ENCODE results near the gene PDRG1. TPM values are rescaled to one million over a fixed set of nuclear protein-coding genes. Genes with fewer than 3 reads are reported as not detected.

The PDRG1 gene
- total RNA-seq, 1 donor from 2014 or later, result 20.6 TPM

DNA sequence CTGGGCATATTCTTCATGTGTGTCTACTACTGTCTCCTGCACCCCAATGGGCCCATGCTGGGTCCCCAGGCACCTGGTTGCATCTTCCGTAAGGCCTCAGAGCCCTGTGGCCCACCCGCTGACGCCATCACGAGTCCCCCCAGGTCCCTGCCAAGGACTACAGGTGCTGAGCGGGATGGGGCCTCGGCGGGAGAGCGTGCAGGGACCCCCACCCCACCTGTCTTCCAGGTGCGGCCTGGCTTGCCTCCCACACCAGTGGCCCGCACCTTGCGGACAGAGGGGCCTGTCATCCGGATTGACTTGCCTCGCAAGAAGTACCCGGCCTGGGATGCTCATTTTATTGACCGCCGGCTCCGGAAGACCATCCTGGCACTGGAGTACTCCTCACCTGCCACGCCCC, 45.1 kb upstream of the PDRG1 start:
- Mint-ChIP-seq H3K4me1 (ENCODE audit: low read depth, unreplicated experiment) (no peaks in the 10 kb centered on the region), H3K36me3 (ENCODE audit: low read depth, unreplicated experiment) (peaks cover 6% of the 10 kb centered on the region), H3K9me3 (ENCODE audit: unreplicated experiment) (no peaks in the 10 kb centered on the region), H3K27me3 (ENCODE audit: low read depth, unreplicated experiment) (peaks cover 76% of the 10 kb centered on the region), H3K4me3 (ENCODE audit: unreplicated experiment) (no peak overlapping the region), H3K27ac (ENCODE audit: unreplicated experiment) (no peak overlapping the region)
- no peaks in the 10 kb centered on the region for H3K36me3 ChIP-seq (ENCODE audit: insufficient read depth, low read length)
- H3K4me3 ChIP-seq (ENCODE audit: insufficient read depth, low read depth, low read length), result no peak overlapping the region
- no peak for TF ChIP-seq CTCF (IDR thresholded peaks at IDR 0.05; ENCODE audit: insufficient read depth, low read depth, low read length)
- TF ChIP-seq EZH2 (IDR thresholded peaks at IDR 0.05; ENCODE audit: insufficient read depth, low read length), result no peak
- H3K27ac ChIP-seq (ENCODE audit: low read depth, low read length), result no peak overlapping the region
- DNase-seq (ENCODE audit: low read depth), result no peak
- H4K20me1 ChIP-seq (ENCODE audit: insufficient read depth, low read length), result no peaks in the 10 kb centered on the region
- H3K4me1 ChIP-seq (ENCODE audit: insufficient read depth, low read length), result no peaks in the 10 kb centered on the region
- no peaks in the 10 kb centered on the region for H3K9me3 ChIP-seq (ENCODE audit: insufficient read depth, low read depth, low read length)
- H3K79me2 ChIP-seq (ENCODE audit: insufficient read depth, low read length), result no peaks in the 10 kb centered on the region
- H3K4me2 ChIP-seq (ENCODE audit: low read length), result no peak overlapping the region
- H2AFZ ChIP-seq (ENCODE audit: low read depth, low read length), result no peak overlapping the region
- H3K9ac ChIP-seq (ENCODE audit: low read length), result no peak overlapping the region
- FAIRE-seq, result no peak
- peaks cover 36% of the 10 kb centered on the region for H3K27me3 ChIP-seq (ENCODE audit: insufficient read depth, low read length)

DNA sequence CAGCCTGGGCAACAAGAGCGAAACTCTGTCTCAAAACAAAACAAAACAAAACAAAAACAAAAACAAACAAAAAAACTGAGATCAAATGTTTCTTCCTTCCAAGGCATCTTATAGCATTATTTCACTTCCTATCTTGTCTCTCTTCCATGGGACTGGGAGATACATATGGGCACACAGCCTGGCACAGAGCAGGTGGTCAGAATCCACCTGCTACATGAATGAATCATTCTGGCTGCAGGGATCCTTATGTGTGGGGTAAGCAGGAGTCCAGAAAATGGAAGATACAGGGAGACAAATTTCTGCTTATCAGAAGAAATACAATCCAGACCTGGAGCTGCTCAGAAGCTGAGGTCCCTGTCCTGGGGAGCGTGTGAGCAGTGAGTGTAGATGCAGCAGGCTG, 40.2 kb upstream of the PDRG1 start:
- H3K4me1 Mint-ChIP-seq (ENCODE audit: low read depth, unreplicated experiment), result peaks cover 2% of the 10 kb centered on the region

DNA sequence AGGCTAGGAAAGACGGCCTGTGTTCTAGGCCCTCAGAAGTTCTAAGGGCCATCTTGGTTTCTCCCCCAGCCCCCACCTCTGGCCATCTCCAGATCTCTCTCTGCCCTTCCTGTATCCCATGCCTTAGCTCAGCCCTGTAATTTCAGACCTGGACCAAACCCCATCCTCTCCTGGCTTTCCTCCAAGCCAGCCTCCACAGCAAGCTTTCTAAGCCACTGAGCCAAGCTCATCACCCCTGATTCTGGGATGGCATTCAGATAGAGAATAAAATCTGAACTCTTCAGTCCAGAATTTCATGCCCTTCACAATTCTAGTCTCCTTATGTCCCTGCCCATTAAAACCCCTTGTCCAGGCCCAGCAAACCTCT, 39.5 kb upstream of the PDRG1 start:
- H3K9me3 ChIP-seq (ENCODE audit: insufficient read depth, low read depth, low read length), result no peaks in the 10 kb centered on the region
- H3K79me2 ChIP-seq (ENCODE audit: insufficient read depth, low read length), result no peaks in the 10 kb centered on the region
- Mint-ChIP-seq H3K4me3 (ENCODE audit: unreplicated experiment) (no peak overlapping the region), H3K36me3 (ENCODE audit: low read depth, unreplicated experiment) (peaks cover 2% of the 10 kb centered on the region), H3K27me3 (ENCODE audit: low read depth, unreplicated experiment) (peaks cover 49% of the 10 kb centered on the region), H3K9me3 (ENCODE audit: unreplicated experiment) (no peaks in the 10 kb centered on the region), H3K27ac (ENCODE audit: unreplicated experiment) (no peak overlapping the region), H3K4me1 (ENCODE audit: low read depth, unreplicated experiment) (peaks cover 2% of the 10 kb centered on the region)
- H3K27me3 ChIP-seq (ENCODE audit: insufficient read depth, low read length), result peaks cover 32% of the 10 kb centered on the region
- H3K4me1 ChIP-seq (ENCODE audit: insufficient read depth, low read length), result no peaks in the 10 kb centered on the region
- no peak for FAIRE-seq
- no peak for TF ChIP-seq CTCF (IDR thresholded peaks at IDR 0.05; ENCODE audit: insufficient read depth, low read depth, low read length)
- no peak for TF ChIP-seq EZH2 (IDR thresholded peaks at IDR 0.05; ENCODE audit: insufficient read depth, low read length)
- no peak overlapping the region for H3K4me2 ChIP-seq (ENCODE audit: low read length)
- no peak overlapping the region for H3K27ac ChIP-seq (ENCODE audit: low read depth, low read length)
- H2AFZ ChIP-seq (ENCODE audit: low read depth, low read length), result no peak overlapping the region
- DNase-seq (ENCODE audit: low read depth), result no peak
- no peak overlapping the region for H3K4me3 ChIP-seq (ENCODE audit: insufficient read depth, low read depth, low read length)
- no peak overlapping the region for H3K9ac ChIP-seq (ENCODE audit: low read length)
- no peaks in the 10 kb centered on the region for H4K20me1 ChIP-seq (ENCODE audit: insufficient read depth, low read length)
- no peaks in the 10 kb centered on the region for H3K36me3 ChIP-seq (ENCODE audit: insufficient read depth, low read length)

More for the DNA sequence above, 40.2 kb upstream of the PDRG1 start:
- no peak overlapping the region for H3K27ac Mint-ChIP-seq (ENCODE audit: unreplicated experiment)
- Histone ChIP-seq H2AFZ (ENCODE audit: low read depth, low read length) (no peak overlapping the region), H3K27ac (ENCODE audit: low read depth, low read length) (no peak overlapping the region), H3K36me3 (ENCODE audit: insufficient read depth, low read length) (no peaks in the 10 kb centered on the region), H3K9me3 (ENCODE audit: insufficient read depth, low read depth, low read length) (no peaks in the 10 kb centered on the region), H4K20me1 (ENCODE audit: insufficient read depth, low read length) (no peaks in the 10 kb centered on the region), H3K4me2 (ENCODE audit: low read length) (no peak overlapping the region), H3K4me1 (ENCODE audit: insufficient read depth, low read length) (no peaks in the 10 kb centered on the region), H3K4me3 (ENCODE audit: insufficient read depth, low read depth, low read length) (no peak overlapping the region), H3K27me3 (ENCODE audit: insufficient read depth, low read length) (peaks cover 32% of the 10 kb centered on the region), H3K79me2 (ENCODE audit: insufficient read depth, low read length) (no peaks in the 10 kb centered on the region), H3K9ac (ENCODE audit: low read length) (no peak overlapping the region)
- H3K4me3 Mint-ChIP-seq (ENCODE audit: unreplicated experiment), result no peak overlapping the region
- H3K27me3 Mint-ChIP-seq (ENCODE audit: low read depth, unreplicated experiment), result peaks cover 55% of the 10 kb centered on the region
- peaks cover 6% of the 10 kb centered on the region for H3K36me3 Mint-ChIP-seq (ENCODE audit: low read depth, unreplicated experiment)
- no peak for TF ChIP-seq EZH2 (IDR thresholded peaks at IDR 0.05; ENCODE audit: insufficient read depth, low read length)
- FAIRE-seq (no peak), DNase-seq (ENCODE audit: low read depth) (no peak)
- H3K9me3 Mint-ChIP-seq (ENCODE audit: unreplicated experiment), result no peaks in the 10 kb centered on the region

All from astrocyte (in vitro differentiated cells and primary cell).